H1 (cell line): ENCODE measurements around the gene MSTN. TPM values are rescaled to one million over a fixed set of nuclear protein-coding genes. Genes with fewer than 3 reads are reported as not detected.

Experiments used
- HDAC6 ChIP-seq: IDR thresholded peaks from one replicate; pipeline ENCODE4 v1.7.1; 2012; ENCODE audit warnings: low read depth, mild to moderate bottlenecking, inconsistent platforms, low read length, moderate library complexity
- polyA plus RNA-seq, 7 experiments: library from polyadenylated mRNA; depleted of rRNA in 3 of 7; stranded (reverse) in 5 of 7; unstranded in 2 of 7; fragments of >200 nt in 5 of 7; fragments of 200-250 nt in 2 of 7; gene quantifications; 1 replicate in 5 of 7; 2 replicates in 1 of 7; 4 replicates in 1 of 7; pipeline versions ENCODE4 v1.2.1 to v1.2.3, GENCODE V29; 2011 to 2013; ENCODE audit warnings: missing spikeins in 2 of 7, mixed read lengths in 2 of 7
- total RNA-seq: library from RNA; stranded (reverse); fragmentation: NEBNext Ultra II Directional; extraction: Animal tissue kit (Norgen Biotek cat#: 25700); gene quantifications from 2 replicates; pipeline ENCODE4 v1.2.1, GENCODE V29; 2021
- TF ChIP-seq, protein P1 (sequence below): fragments of 300-600 bp; sonication (generic); IDR thresholded peaks from 2 replicates; pipeline ENCODE4 v1.7.1; 2012; ENCODE audit warnings: low read length, moderate library complexity, mild to moderate bottlenecking, inconsistent platforms; ENCODE audit not compliant: insufficient replicate concordance
- TF ChIP-seq, protein P2 (sequence below): IDR thresholded peaks from 2 replicates; pipeline ENCODE4 v1.6.1; 2011; ENCODE audit warnings: low read length, improper control_type of control experiment

The MSTN gene
- total and polyA plus RNA-seq, 2 of the 8 experiments (the other 6 are each of a cell fraction or from before 2014, with no cell fraction given) = not detected

DNA sequence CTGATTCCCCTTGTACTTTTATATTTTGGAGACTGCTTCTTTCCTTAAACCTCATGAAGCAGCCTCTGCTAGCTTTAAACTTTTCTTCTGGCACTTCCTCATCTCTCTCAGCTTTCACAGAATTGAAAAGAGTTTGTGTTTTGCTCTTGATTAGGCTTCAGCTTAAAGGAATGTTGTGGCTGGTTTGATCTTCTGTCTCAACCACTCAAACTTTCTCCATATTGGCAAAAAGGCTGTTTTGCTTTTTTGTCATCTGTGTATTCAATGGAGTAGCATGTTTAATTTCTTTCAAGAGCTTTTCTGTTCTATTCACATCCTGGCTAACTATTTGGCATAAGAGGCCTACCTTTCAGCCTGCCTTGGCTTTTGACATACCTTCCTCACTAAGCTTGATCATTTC lies 36.3 kb upstream of the MSTN start (continued):
- TF ChIP-seq, protein P1, sequence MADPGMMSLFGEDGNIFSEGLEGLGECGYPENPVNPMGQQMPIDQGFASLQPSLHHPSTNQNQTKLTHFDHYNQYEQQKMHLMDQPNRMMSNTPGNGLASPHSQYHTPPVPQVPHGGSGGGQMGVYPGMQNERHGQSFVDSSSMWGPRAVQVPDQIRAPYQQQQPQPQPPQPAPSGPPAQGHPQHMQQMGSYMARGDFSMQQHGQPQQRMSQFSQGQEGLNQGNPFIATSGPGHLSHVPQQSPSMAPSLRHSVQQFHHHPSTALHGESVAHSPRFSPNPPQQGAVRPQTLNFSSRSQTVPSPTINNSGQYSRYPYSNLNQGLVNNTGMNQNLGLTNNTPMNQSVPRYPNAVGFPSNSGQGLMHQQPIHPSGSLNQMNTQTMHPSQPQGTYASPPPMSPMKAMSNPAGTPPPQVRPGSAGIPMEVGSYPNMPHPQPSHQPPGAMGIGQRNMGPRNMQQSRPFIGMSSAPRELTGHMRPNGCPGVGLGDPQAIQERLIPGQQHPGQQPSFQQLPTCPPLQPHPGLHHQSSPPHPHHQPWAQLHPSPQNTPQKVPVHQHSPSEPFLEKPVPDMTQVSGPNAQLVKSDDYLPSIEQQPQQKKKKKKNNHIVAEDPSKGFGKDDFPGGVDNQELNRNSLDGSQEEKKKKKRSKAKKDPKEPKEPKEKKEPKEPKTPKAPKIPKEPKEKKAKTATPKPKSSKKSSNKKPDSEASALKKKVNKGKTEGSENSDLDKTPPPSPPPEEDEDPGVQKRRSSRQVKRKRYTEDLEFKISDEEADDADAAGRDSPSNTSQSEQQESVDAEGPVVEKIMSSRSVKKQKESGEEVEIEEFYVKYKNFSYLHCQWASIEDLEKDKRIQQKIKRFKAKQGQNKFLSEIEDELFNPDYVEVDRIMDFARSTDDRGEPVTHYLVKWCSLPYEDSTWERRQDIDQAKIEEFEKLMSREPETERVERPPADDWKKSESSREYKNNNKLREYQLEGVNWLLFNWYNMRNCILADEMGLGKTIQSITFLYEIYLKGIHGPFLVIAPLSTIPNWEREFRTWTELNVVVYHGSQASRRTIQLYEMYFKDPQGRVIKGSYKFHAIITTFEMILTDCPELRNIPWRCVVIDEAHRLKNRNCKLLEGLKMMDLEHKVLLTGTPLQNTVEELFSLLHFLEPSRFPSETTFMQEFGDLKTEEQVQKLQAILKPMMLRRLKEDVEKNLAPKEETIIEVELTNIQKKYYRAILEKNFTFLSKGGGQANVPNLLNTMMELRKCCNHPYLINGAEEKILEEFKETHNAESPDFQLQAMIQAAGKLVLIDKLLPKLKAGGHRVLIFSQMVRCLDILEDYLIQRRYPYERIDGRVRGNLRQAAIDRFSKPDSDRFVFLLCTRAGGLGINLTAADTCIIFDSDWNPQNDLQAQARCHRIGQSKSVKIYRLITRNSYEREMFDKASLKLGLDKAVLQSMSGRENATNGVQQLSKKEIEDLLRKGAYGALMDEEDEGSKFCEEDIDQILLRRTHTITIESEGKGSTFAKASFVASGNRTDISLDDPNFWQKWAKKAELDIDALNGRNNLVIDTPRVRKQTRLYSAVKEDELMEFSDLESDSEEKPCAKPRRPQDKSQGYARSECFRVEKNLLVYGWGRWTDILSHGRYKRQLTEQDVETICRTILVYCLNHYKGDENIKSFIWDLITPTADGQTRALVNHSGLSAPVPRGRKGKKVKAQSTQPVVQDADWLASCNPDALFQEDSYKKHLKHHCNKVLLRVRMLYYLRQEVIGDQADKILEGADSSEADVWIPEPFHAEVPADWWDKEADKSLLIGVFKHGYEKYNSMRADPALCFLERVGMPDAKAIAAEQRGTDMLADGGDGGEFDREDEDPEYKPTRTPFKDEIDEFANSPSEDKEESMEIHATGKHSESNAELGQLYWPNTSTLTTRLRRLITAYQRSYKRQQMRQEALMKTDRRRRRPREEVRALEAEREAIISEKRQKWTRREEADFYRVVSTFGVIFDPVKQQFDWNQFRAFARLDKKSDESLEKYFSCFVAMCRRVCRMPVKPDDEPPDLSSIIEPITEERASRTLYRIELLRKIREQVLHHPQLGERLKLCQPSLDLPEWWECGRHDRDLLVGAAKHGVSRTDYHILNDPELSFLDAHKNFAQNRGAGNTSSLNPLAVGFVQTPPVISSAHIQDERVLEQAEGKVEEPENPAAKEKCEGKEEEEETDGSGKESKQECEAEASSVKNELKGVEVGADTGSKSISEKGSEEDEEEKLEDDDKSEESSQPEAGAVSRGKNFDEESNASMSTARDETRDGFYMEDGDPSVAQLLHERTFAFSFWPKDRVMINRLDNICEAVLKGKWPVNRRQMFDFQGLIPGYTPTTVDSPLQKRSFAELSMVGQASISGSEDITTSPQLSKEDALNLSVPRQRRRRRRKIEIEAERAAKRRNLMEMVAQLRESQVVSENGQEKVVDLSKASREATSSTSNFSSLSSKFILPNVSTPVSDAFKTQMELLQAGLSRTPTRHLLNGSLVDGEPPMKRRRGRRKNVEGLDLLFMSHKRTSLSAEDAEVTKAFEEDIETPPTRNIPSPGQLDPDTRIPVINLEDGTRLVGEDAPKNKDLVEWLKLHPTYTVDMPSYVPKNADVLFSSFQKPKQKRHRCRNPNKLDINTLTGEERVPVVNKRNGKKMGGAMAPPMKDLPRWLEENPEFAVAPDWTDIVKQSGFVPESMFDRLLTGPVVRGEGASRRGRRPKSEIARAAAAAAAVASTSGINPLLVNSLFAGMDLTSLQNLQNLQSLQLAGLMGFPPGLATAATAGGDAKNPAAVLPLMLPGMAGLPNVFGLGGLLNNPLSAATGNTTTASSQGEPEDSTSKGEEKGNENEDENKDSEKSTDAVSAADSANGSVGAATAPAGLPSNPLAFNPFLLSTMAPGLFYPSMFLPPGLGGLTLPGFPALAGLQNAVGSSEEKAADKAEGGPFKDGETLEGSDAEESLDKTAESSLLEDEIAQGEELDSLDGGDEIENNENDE = no peak
- no peak for TF ChIP-seq HDAC6
- TF ChIP-seq, protein P2, sequence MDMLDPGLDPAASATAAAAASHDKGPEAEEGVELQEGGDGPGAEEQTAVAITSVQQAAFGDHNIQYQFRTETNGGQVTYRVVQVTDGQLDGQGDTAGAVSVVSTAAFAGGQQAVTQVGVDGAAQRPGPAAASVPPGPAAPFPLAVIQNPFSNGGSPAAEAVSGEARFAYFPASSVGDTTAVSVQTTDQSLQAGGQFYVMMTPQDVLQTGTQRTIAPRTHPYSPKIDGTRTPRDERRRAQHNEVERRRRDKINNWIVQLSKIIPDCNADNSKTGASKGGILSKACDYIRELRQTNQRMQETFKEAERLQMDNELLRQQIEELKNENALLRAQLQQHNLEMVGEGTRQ = no peak
